Cardiac fibroblast (primary cell): ENCODE results near the gene FABP7.

ENCODE experiments used
- DNase-seq, 2 donors: peaks; one replicate each; pipeline versions ENCODE4 v3.0.0 to v3.0.0-alpha.2; 2010; ENCODE audit warnings: low read depth in 2 of 2
- H3K4me3 ChIP-seq, 2 donors: replicated peaks in 1 of 2; 1 replicate in 1 of 2; 2 replicates in 1 of 2; pipeline ENCODE4 v1.5.1; 2011; ENCODE audit warnings: low read depth in 2 of 2, low read length in 2 of 2, mild to moderate bottlenecking in 2 of 2, moderate library complexity in 1 of 2
- TF ChIP-seq, protein P1 (sequence below): IDR thresholded peaks from one replicate; pipeline ENCODE4 v1.5.1; 2011; ENCODE audit warnings: low read depth, mild to moderate bottlenecking, low read length, inconsistent platforms

FABP7 gene

DNA sequence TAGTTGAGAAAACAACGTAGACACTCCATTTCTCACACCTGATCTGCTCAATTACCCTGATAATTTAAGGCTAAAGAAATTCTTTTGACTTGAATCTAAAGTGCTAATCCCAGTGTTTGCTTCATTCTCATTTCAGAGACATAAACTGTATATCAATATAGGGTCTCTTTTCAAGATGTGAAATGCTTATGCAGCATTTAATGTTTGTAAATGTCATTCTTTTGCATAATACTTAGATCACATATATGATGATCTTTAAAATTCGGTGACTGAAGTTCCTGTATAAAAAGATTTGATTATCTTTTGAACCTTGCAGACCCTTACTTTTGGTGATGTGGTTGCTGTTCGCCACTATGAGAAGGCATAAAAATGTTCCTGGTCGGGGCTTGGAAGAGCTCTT, 3.9 kb downstream of the FABP7 start:
- no peak overlapping the region for H3K4me3 ChIP-seq
- DNase-seq: no peak
- TF ChIP-seq, protein P1, sequence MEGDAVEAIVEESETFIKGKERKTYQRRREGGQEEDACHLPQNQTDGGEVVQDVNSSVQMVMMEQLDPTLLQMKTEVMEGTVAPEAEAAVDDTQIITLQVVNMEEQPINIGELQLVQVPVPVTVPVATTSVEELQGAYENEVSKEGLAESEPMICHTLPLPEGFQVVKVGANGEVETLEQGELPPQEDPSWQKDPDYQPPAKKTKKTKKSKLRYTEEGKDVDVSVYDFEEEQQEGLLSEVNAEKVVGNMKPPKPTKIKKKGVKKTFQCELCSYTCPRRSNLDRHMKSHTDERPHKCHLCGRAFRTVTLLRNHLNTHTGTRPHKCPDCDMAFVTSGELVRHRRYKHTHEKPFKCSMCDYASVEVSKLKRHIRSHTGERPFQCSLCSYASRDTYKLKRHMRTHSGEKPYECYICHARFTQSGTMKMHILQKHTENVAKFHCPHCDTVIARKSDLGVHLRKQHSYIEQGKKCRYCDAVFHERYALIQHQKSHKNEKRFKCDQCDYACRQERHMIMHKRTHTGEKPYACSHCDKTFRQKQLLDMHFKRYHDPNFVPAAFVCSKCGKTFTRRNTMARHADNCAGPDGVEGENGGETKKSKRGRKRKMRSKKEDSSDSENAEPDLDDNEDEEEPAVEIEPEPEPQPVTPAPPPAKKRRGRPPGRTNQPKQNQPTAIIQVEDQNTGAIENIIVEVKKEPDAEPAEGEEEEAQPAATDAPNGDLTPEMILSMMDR: no peak

GRCh38 chr6:122785891-122786290, 6.4 kb downstream of the FABP7 start:
- no peak for DNase-seq
- no peak overlapping the region for H3K4me3 ChIP-seq
- TF ChIP-seq, protein P1: no peak

DNA sequence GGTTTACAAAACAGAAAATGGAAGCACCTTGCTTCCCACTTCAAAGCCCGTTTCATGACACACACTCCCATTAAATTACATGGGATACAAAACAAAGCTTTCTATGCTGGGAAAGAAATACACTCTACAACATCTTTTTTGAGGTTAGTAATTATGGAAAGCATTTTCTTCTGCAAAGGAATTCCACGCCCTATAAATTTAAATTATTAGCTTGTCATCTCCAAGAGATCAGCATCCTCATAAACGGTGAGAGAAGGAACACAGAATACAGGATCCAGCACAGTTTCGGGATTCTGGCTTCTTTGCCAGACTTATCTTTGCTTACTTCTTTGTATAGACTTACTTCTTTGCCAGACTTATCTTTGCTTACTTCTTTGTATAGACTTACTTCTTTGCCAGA, 8.2 kb downstream of the FABP7 start:
- H3K4me3 ChIP-seq: no peak overlapping the region
- DNase-seq: no peak
- TF ChIP-seq, protein P1: no peak

GRCh38 chr6:122788208-122788607, 8.7 kb downstream of the FABP7 start:
- no peak overlapping the region for H3K4me3 ChIP-seq

GRCh38 chr6:122788663-122789181, 9.2 kb downstream of the FABP7 start:
- no peak for DNase-seq
- H3K4me3 ChIP-seq: peak overlapping the region; percentile 70 to 72
- TF ChIP-seq, protein P1: no peak

More at GRCh38 chr6:122788208-122788607, 8.7 kb downstream of the FABP7 start:
- TF ChIP-seq, protein P1: no peak
- DNase-seq: no peak

DNA sequence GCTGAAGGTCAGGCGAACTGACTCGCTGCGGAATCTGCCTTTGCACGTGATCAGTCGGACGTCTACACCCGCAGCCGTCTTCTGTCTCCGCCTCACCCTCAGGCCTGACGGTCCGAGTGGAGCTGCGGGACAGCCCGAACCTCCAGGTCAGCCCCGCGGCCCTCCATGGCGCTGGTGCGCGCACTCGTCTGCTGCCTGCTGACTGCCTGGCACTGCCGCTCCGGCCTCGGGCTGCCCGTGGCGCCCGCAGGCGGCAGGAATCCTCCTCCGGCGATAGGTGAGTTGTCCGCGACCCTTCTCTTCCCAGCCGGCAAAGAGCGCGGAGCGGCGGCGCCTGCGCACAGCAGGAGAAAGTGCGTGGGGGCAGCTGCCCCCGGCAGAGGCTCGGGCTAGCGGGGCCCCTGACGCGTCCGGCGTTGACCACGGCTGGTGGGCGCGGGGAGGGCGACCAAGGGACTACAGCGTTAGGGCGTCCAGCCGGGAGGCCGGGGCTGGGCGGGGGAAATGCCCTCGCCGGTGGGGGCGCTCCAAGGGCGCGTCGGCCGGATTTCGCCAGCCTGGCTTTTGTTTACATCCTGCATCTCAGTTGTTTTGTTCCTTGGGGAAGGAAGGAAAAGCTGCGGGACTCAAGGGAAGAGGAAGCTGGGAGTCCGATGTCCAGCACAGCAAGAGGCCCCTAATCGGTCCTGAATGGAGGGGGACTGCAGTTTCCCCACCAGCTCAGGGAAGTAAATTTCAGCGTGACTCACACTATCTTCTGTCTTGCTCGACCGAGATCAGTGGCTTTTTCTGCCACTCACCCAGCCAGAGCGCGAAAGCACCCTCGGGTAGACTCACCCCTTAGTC, 9.9 kb downstream of the FABP7 start, which contains the start of gene SMPDL3A:
Gene SMPDL3A (plus strand): TSS at position 77 of the 846 bp plus-strand sequence. CDS start 89 bp downstream, at position 166.
- peak; percentile 79 to 89 for DNase-seq
- TF ChIP-seq, protein P1: peak; percentile 30
- peak within 1 kb of the TSS; percentile 70 to 72 for H3K4me3 ChIP-seq
